ENCODE measurements around the gene CPN1. TPM values are rescaled to one million over a fixed set of nuclear protein-coding genes. Genes with fewer than 3 reads are reported as not detected.

Gene CPN1
- total and polyA plus RNA-seq, 2 experiments from 2014 or later, result 0.32 TPM; not detected in 1

- TF ChIP-seq REST (IDR thresholded peaks at IDR 0.05; ENCODE audit: unreplicated experiment), result no peak
- TF ChIP-seq, protein P1, sequence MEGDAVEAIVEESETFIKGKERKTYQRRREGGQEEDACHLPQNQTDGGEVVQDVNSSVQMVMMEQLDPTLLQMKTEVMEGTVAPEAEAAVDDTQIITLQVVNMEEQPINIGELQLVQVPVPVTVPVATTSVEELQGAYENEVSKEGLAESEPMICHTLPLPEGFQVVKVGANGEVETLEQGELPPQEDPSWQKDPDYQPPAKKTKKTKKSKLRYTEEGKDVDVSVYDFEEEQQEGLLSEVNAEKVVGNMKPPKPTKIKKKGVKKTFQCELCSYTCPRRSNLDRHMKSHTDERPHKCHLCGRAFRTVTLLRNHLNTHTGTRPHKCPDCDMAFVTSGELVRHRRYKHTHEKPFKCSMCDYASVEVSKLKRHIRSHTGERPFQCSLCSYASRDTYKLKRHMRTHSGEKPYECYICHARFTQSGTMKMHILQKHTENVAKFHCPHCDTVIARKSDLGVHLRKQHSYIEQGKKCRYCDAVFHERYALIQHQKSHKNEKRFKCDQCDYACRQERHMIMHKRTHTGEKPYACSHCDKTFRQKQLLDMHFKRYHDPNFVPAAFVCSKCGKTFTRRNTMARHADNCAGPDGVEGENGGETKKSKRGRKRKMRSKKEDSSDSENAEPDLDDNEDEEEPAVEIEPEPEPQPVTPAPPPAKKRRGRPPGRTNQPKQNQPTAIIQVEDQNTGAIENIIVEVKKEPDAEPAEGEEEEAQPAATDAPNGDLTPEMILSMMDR (conservative IDR thresholded peaks at IDR 0.05; ENCODE audit: low read depth in 2 of 2), result no peak
- no peak for TF ChIP-seq STAT1 (IDR thresholded peaks at IDR 0.05; ENCODE audit: unreplicated experiment)
- no peak for TF ChIP-seq ZNF114 (CRISPR knock-in tag; IDR thresholded peaks at IDR 0.05)
- TF ChIP-seq CREB1 (CRISPR knock-in tag; IDR thresholded peaks at IDR 0.05; ENCODE audit: low read depth), result no peak
- TF ChIP-seq EZH2phosphoT487 (IDR thresholded peaks at IDR 0.05; ENCODE audit: unreplicated experiment), result no peak
- TF ChIP-seq JUNB (IDR thresholded peaks at IDR 0.05; ENCODE audit: unreplicated experiment), result no peak
- no peak for TF ChIP-seq ZNF331 (CRISPR knock-in tag; IDR thresholded peaks at IDR 0.05; ENCODE audit: low read depth)
- no peak for TF ChIP-seq ETS1 (IDR thresholded peaks at IDR 0.05)
These were observed 60.8 kb downstream of the CPN1 start (continued) for GRCh38 chr10:100020886-100021253.

DNA sequence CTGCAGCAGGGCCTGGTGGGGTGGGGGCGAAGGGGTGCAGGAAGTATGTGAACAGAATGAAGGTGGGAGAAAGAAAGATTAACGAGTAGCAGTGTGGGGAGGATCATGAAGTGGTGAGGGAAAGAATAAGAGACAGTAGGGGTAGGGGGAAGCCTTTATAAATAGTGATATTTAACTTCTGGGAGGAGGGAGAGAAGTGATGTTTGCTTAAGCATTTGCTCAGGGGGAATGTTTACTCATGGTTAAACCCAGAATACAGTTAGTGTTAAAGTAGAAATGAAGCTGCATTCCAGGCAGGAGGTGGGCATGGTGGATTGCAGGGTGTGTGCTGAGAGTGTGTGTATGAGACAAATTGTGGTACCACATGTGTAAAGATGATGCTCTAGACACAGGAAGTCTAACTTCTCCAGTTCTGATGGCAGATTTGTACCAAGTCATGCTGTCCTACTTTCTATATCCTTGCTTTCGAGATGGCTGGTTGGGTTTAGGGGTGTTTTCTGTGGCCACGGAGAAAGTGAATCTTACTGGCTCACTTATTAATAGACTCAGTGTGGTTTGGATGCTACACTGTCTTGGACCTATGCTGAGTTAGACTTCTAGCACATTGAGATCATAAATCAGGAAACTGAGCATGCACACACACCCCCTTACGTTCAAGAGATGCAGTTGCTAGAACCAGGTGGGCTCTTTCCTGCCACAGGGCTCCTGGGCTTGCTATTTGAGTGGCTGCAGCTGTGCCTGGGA, 61.4 kb downstream of the CPN1 start:
- Mint-ChIP-seq H3K9me3 (no peaks in the 10 kb centered on the region), H3K36me3 (ENCODE audit: low read depth) (no peaks in the 10 kb centered on the region), H3K27me3 (ENCODE audit: insufficient read depth, low read depth, poor library complexity) (no peaks in the 10 kb centered on the region), H3K27ac (no peak overlapping the region; the same call in 1 of the 2 replicates), H3K4me3 (no peak overlapping the region), H3K4me1 (peaks cover 13% of the 10 kb centered on the region; the same call in 2 of the 3 replicates)
- H3K27me3 ChIP-seq (ENCODE audit: insufficient read depth), result no peaks in the 10 kb centered on the region
- H3K4me3 ChIP-seq, result no peak overlapping the region
- no peaks in the 10 kb centered on the region for H3K36me3 ChIP-seq (ENCODE audit: insufficient read depth)
- TF ChIP-seq JUNB (IDR thresholded peaks at IDR 0.05; ENCODE audit: unreplicated experiment), result no peak
- no peak for TF ChIP-seq REST (IDR thresholded peaks at IDR 0.05; ENCODE audit: unreplicated experiment)
- TF ChIP-seq STAT1 (IDR thresholded peaks at IDR 0.05; ENCODE audit: unreplicated experiment), result no peak
- TF ChIP-seq EZH2 (IDR thresholded peaks at IDR 0.05; ENCODE audit: low read depth, unreplicated experiment), result no peak
- no peak for TF ChIP-seq ZNF114 (CRISPR knock-in tag; IDR thresholded peaks at IDR 0.05)
- no peak for TF ChIP-seq ZNF331 (CRISPR knock-in tag; IDR thresholded peaks at IDR 0.05; ENCODE audit: low read depth)
- TF ChIP-seq, protein P1 (conservative IDR thresholded peaks at IDR 0.05; ENCODE audit: low read depth in 2 of 2), result no peak
- no peak for TF ChIP-seq NANOG (IDR thresholded peaks at IDR 0.05; ENCODE audit: borderline replicate concordance)
- TF ChIP-seq ETS1 (IDR thresholded peaks at IDR 0.05), result no peak
- no peak for TF ChIP-seq CREB1 (CRISPR knock-in tag; IDR thresholded peaks at IDR 0.05; ENCODE audit: low read depth)
- peaks cover 8% of the 10 kb centered on the region; the same call in 1 of the 2 replicates for H3K4me1 ChIP-seq (ENCODE audit: insufficient read depth)
- H3K79me2 ChIP-seq (replicated peaks; ENCODE audit: insufficient read depth), result no peaks in the 10 kb centered on the region
- no peak overlapping the region for H3K27ac ChIP-seq (ENCODE audit: low read depth)
- DNase-seq (ENCODE audit: low spot score) (no peak), ATAC-seq (no peak)
- no peaks in the 10 kb centered on the region for H3F3A ChIP-seq (replicated peaks; ENCODE audit: low read depth)
- H2AFZ ChIP-seq, result peak overlapping the region; percentile 93; the same call in 1 of the 2 replicates
- H3K9me2 ChIP-seq (ENCODE audit: insufficient read depth), result no peaks in the 10 kb centered on the region
- 0 out of 2 replicates have a peak overlapping the region, but pooled peaks have one; percentile 9 for H3K4me2 ChIP-seq
- H4K20me1 ChIP-seq (replicated peaks; ENCODE audit: insufficient read depth), result no peaks in the 10 kb centered on the region
